CD4-positive, alpha-beta T cell treated with Interleukin-1 beta for 1 hour (primary cell): ENCODE results near the gene RUSC2.
"Not testable (repeated sequence)": the region's sequence is repeated elsewhere in the genome, so short reads cannot be mapped to it uniquely, and the experiment has no call there.

ENCODE experiments used
- DNase-seq, 2 donors: peaks; one replicate each; pipeline ENCODE4 v3.0.0-alpha.2; 2020 to 2022

RUSC2 gene

DNA sequence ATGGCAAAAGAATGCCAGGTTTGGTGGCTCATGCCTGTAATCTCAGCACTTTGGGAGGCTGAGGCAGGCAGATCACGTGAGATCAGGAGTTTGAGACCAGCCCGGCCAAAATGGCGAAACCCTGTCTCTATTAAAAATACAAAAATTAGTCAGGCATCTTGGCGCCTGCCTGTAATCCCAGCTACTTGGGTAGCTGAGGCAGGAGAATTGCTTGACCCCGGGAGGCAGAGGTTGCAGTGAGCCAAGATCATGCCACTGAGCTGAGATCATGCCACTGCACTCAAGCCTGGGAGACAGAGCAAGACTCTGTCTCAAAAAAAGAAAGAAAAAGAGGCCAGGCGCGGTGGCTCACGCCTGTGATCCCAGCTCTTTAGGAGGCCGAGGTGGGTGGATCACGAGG lies 8.3 kb downstream of the RUSC2 start:
- not testable (repeated sequence) for DNase-seq

GRCh38 chr9:35499029-35499700 lies 9.3 kb downstream of the RUSC2 start:
- DNase-seq, result no peak

DNA sequence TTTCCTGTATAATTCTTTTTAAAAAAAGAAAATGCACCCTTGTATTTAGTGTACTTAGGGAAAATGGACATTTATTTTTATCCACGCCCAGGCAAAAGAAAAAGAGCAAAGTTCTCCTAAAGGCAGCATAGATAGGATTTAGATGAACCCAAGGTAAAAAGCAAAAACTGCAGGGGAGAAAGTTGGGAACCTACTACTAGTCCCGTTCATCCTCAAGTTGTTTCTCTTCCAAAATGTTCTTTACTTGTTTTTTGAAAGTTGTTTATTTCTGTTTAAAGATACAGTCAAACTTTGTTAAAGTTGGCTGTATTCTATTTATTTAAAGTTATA lies 9.8 kb downstream of the RUSC2 start:
- DNase-seq, result no peak

GRCh38 chr9:35500130-35500748 lies 10.3 kb downstream of the RUSC2 start:
- DNase-seq, result no peak

GRCh38 chr9:35501946-35502345 lies 12.0 kb downstream of the RUSC2 start:
- DNase-seq, result no peak

- no peak for DNase-seq
Observed at GRCh38 chr9:35506359-35506758, 16.4 kb downstream of the RUSC2 start.

GRCh38 chr9:35508069-35508468 lies 18.2 kb downstream of the RUSC2 start:
- DNase-seq, result no peak

GRCh38 chr9:35510383-35510753 lies 20.5 kb downstream of the RUSC2 start:
- DNase-seq, result no peak

DNA sequence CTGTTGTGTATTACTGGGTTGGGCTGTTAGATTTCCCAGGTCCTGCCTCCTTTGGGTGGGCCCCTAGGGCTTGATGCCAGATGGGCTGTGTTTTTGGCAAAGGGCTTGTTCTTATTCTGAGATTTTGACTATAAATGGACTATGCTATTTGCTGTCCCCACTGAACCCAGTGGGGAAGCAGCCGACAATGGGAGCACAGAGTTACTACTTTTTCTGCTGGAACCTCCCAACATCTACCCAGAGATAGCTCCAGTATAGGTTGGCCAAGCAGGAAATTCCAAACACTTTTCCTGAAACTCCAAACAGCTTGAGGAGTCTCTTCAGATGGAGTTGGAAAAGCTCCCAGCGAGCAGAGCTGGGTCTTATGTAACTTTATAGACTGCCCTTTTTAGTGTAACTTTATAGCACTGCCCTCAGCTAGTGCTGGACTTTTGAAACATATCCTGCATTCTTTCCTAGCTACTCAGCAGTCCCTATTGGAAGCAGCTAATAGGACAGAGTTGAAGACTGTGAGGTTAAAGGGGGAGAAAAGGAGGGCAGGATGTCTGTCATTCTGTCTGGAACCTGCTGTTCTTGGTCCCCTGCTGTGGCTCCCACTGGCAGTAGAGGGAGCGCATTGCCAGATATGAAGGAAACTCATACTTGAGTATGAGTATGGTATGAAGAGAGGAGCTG lies 21.0 kb downstream of the RUSC2 start:
- DNase-seq, result no peak

DNA sequence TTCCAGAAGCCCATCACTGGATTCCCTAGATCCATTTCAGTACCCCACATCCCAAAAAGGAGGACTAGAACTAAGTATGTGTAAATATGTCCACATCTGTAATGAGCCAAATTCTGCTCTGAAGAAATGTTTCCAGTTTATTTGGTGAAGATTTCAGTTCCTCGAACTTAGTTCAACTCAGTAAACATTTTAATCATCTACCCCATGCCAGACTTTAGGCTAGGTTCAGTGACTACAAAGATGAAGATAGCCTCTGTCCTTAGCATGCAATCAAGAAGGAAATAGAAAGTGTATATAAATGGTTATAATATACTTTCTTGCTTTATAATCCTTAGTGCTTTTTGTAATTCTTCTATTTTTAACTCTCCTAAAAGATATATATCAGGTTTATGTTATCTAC lies 21.5 kb downstream of the RUSC2 start:
- no peak for DNase-seq

DNA sequence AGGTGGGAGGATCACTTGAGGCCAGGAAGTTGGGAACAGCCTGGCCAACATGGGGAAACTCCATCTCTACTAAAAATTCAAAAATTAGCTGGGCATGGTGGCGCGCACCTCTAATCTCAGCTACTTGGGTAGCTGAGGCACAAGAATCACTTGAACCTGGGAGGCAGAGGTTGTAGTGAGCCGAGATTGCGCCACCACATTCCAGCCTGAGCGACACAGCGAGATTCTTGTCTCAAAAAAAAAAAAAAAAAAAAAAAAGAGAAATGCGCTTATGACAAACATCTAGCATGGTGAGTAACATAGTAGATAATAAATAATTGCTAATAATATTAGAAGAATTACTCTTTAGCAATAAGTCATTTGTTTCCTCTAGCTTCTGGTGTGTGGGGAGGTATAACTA lies 25.9 kb downstream of the RUSC2 start:
- DNase-seq, result no peak

GRCh38 chr9:35516479-35516878 lies 26.6 kb downstream of the RUSC2 start:
- DNase-seq, result no peak

- no peak for DNase-seq
Observed at GRCh38 chr9:35517131-35517530, 27.2 kb downstream of the RUSC2 start.

- DNase-seq, result no peak
Observed at GRCh38 chr9:35517552-35518224, 27.8 kb downstream of the RUSC2 start.

GRCh38 chr9:35518225-35518821 lies 28.4 kb downstream of the RUSC2 start:
- no peak for DNase-seq

GRCh38 chr9:35518981-35519679 lies 29.2 kb downstream of the RUSC2 start:
- no peak for DNase-seq

DNA sequence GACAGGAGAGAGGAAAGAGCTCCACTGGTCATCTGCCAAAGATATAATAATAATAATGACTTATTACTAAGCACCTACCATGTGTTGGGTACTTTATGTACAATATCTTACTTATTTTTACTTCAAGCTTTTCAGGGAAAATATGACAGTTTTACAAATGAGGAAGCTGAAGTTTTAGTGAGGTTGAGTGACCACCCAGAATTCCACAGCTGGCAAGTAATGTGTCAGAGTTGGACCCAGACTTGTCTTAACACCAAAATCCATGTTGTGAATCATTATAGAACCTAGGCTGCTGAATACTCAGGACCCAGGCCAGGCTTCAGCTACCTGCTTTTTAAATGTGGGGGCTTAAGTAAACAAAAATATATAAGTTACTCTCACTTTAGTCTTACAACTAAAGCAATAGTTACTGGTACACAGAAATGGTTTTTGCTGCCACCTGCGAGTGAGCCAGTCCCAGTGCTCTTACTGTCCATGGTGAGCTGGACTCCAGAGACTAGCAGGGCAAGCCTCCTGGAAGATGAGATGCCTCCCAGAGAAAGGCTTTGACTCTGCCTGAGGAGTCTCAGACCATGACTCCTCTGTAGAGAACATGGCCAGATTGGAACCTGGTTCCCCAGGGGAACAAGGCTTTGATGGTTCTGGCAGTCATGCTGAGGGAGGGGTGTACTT lies 29.9 kb downstream of the RUSC2 start:
- no peak for DNase-seq

DNA sequence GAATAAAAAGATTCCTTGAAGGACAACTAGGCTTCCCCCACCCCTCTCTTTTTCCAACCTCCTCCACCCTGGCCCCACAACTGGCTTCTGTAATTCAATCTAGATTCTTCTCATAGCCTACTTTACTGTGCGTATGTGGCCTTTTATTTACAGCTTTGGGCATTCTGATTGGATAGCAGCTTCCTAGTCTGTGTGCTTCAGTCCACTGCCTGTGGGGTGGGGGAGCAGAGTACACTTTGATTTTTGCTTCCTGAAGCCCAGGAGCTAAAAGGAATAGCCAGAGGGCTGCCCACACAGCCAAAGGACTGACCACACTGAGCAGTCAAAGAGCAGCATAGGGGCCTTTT lies 30.4 kb downstream of the RUSC2 start:
- no peak for DNase-seq

GRCh38 chr9:35521708-35522107 lies 31.8 kb downstream of the RUSC2 start:
- DNase-seq, result no peak

- no peak for DNase-seq
Observed at GRCh38 chr9:35522187-35522586, 32.3 kb downstream of the RUSC2 start.

GRCh38 chr9:35522700-35523099 lies 32.8 kb downstream of the RUSC2 start:
- no peak for DNase-seq

GRCh38 chr9:35523556-35523955 lies 33.6 kb downstream of the RUSC2 start:
- DNase-seq, result not testable (repeated sequence)
